GM19397 (cell line): Measurements from ENCODE around the gene ADCY5.

Experiments used
- ATAC-seq: cut with Tn5 transposase; IDR thresholded peaks from one replicate; pipeline ENCODE4 v1.9.1; 2021; ENCODE audit warnings: mild to moderate bottlenecking, moderate library complexity; ENCODE audit not compliant: unreplicated experiment

ADCY5 gene

GRCh38 chr3:123431007-123431657 lies 17.8 kb downstream of the ADCY5 start:
- ATAC-seq, result no peak

GRCh38 chr3:123430266-123430665 lies 18.6 kb downstream of the ADCY5 start:
- ATAC-seq, result no peak

DNA sequence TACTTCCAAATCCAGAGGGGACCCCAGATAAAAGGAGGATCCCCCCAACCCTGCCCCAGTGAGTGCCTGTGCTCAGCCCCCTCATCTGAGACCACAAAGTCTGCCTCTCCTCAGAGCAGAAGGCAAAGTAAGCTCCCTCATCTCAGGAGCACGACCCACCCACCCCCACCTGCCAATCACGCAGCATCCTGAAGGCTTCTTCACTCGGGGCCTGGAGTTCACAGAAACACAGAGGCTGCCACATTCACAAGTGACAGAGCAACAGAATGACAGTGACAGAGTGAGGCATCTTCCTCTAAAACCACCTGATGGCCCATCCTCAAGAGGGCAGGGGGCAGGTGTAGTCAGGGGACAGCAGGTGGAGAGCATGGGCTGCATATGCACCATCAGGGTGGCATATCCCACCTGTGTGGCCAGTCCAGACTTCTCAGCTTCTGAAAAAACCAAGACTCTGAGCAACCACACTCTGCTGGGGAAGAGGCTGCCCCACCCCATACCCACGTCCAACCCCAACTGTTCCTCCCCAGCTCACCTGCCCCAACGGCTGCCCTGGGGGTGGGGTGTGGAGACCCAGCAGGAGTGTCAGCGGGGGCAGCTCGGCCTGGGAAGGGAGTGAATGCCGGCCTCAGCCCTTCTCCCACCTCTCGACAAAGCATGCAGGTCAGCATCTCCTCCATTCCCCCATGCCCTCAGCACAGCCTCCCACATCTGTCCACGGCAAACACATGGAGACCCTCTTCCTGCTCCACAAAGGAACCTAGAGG lies 19.3 kb downstream of the ADCY5 start:
- ATAC-seq, result no peak

- no peak for ATAC-seq
Observed at GRCh38 chr3:123424999-123425712, 23.7 kb downstream of the ADCY5 start.

DNA sequence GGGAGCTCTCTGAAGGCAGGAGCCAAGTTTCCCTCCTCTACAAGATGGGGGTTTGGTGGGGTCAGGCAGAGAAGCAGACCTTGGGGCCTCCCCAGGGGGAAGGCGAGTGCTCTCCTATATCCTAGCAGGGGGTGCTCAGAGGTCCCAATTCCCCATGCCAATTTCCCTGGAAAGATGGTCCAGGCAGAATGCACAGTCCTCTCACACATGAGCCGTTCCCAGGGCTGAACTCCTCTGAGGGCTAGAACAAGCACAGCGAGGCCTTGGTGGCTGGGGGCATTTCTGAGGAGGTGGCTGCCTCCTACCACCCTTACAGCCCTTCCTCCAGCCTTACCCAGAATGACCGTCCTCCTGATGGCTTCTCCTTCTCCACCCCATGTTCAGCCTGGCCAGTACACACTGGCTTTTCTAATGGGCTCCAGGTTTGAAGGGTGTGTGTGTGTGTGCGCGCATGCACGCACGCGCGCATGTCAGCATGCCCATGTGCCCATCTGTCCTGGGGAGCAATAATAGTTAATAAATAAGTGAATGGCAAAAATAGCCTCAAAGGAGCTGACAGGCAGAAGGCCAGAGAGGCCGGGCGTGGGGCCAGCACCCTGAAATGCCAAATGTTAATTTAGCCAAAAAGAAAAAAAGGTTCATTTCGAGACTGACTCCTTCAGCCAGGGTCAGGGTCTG lies 24.4 kb downstream of the ADCY5 start:
- ATAC-seq, result no peak

GRCh38 chr3:123423806-123424205 lies 25.1 kb downstream of the ADCY5 start:
- no peak for ATAC-seq

GRCh38 chr3:123423031-123423430 lies 25.9 kb downstream of the ADCY5 start:
- ATAC-seq, result no peak

DNA sequence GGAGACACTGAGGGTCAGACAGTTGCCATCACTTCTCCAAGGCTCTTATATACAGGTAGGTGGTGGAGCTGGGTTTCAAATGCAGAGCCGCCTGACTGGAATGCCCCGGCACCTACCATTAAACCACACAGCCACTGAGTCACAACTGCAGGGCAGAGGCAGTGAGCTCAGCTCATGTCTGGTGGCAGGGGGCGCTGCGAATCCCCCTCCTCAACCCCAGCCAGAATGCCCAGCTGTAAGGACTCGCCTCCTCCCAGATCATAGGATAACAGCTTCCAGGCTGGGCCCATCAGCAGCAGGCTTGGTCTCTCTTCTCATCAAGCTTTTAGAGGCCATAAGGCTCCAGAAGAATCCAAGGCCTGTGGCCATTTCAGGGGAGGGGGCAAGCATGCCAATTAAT lies 26.4 kb downstream of the ADCY5 start:
- no peak for ATAC-seq

DNA sequence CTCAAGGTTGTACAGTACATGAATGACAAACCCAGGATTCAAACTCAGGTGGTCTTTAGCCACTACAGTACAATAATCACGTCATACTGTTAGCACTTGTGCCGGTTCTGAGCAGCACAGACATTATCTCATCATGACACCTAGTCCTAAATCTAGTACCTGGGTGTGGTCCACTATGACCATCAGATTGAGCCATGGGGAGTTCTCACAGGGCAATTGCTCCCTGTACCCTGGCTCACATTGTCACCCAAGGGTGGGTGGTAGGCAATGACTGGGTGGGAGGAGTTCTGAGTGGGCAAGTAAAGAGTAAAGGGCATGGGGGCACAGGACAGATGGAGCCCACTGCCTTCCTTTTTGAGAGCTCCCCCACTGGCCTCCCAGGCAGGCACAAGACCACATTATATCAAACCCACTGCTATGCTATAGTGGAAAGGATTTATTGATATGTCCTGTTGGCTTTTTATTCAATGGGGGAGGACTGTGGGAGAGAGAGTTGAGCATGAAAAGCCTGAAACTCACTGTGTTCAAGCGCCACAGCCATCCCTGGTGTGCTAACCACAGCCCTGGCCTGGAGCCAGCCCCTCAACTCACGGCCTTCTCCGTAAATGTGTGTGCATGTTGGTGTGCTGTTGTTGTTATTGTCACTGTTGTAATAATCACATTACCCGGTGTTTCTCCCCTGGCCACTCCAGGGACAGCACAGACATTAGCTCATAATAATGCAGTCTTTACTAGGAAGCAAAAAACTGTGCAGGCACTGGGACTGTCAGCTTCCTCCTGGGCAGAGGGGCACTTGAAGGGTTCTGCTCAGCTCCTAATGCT lies 27.3 kb downstream of the ADCY5 start:
- no peak for ATAC-seq

- no peak for ATAC-seq
Observed at GRCh38 chr3:123420416-123420968, 28.4 kb downstream of the ADCY5 start.

GRCh38 chr3:123419850-123420297 lies 29.0 kb downstream of the ADCY5 start:
- no peak for ATAC-seq

DNA sequence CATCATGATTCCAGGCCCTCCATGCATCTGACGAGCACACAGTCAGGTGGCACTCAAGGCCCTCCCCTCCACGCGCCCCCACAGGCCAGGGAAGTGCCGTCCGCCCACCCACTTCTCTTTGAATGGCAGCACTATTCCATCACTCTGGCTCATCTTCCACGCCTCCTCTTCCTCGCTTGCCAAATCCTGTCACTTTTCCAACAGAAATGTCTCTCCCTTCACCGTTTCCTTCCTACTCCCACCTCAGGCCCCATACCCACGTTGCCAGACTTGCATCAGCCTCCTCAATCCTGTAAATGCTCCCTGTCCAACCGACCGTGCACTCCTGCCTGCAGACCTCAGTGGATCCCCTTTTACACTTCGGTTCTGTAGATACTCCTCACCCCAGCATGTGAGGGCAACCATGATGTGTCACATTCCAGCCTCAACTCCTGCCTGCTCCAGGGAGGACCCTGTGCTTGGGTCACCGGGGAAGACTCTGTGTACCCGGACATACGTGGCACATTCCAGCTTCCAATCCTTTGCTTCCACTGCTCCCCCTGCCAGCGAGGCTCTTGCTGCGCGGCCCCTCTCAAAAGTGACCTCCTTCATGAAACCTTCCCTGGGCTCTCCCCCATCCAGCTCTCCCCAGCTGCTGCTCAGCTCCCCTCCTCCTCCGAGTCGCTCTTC lies 29.6 kb downstream of the ADCY5 start:
- ATAC-seq, result no peak

DNA sequence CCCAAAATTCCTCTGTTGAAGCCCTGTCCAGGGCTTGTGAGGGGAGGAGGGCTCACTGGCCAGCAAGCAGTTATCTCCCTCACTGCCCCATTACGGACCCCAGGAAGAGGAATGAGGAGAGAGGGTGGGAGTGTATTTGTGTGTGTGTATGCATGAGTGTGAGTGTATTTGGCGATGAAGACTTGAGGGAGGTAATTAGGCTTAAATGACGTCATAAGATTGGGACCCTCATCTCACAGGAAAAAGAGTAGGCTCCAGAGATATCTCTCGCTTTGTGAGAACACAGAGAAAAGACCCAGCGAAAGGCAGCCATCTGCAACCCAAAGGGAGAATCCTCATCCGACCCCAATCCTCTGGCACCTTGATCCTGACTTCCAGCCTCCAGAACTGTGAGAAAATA lies 32.2 kb downstream of the ADCY5 start:
- ATAC-seq, result no peak

DNA sequence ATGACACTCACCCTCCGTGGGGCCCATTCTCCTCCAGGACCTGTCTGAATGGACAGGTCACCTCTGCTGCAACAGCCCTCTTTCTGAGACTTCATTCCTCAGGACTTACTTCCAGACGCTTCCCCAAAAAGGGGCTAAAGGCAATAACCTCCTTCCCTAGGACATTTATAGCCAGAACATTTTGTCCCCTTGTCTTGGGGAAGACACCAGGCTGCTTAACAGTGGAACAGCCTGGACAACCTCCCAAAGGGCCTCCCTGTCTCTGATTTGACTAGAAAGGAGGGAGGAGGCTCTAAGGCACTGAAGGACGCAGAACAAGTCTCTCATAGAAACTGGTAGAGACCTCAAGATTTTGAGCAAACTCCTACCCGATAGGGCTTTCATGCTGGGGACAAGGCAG lies 32.7 kb downstream of the ADCY5 start:
- ATAC-seq, result no peak

DNA sequence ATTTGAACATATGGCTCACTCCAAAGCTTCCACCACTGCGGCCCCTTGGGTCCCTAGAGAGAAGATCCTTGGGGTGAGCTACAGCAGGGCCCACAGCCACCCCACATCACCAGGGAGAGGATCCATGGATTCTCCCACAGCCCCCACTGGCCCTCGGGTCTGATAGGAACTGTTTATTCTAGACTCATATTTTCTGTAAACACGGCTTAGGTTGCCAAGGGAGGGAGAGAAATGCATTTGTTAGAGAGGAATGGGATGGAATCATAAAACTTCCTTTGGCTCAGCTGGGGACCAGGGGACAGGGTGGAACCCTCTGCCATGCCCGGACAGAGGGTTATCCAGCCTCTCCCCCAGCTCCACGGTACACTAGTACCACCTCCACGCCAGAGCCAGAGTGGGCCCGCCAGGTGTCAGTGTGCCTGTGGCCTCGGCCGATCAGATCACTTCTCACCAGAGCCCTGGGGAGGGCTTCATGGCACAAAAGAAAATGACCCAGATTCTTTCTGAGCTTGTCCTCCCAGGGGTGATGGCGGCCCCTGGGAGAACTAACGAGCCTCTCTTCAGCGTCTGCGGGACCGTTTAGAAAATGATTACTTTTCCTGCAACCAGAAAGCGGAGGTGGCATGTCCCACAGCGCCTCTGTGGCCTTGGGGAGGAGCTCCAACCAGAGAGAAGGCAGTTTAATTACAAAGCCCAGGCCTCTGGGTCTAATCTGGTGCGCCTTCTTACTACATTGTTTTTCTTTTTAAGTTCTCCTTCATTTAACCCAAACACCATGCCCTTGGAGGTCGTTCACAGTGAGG lies 33.7 kb downstream of the ADCY5 start:
- no peak for ATAC-seq

DNA sequence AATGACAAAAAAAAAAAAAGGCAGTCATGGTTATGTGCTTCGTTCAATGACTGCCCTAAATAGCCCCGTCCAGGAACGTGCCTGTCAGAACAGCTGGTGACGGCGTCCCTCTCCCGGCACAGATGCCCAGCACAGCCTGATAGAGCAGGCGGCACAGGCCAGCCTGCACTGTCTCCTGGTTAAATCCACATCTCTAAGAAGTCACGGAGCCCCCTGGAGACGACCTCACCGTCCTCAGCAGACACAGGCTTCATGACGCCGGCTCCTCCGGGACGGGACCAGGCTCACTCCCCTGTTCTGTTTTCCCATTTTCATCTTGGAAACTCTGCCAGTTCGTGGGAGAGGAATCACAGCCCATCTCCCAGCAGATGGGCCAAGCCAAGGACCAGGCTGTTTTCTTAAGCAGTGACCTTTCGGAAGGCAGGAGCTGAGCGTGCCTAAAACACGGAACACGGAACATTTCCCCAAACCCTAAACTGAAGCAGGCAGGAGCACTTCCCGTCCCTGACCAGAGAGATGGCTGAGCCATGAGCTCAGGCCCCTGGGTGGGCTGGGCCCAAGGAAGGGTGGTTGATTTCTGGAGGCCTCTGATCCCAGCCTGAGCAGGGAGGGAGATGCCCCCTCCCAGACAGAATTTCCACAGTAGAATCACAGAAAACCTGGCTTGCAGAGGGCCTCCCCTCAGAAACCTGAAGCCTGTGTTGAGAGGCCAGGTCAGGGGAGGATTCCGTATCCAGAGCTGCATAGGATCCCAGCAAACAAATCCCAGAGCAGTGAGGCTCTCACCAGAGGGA lies 35.9 kb downstream of the ADCY5 start:
- no peak for ATAC-seq

DNA sequence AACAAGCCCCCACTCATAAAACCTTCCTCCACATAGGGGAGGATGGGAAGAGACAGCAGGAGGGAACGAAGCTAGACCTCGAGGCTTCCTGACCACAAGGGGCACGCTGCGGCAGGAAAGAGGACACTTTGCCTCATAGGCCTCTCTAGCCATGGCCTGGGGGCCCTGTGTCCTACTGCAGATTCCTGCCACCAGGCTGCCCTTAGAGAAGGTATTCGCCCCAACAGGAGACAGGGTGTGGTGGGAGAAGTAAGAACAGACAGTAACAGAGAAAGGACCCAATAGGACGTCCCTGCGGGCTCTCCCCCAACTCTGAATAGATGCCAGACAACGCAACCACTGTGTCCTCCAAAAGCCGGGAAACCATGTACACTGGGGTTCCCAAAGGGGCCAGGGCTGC lies 36.8 kb downstream of the ADCY5 start:
- ATAC-seq, result no peak
